CD14-positive monocyte (primary cell): Measurements from ENCODE around the gene NHLH2. TPM values are rescaled to one million over a fixed set of nuclear protein-coding genes. Genes with fewer than 3 reads are reported as not detected.
A peak's percentile ranks its signal among the peaks of the same experiment; 100 is the strongest.

Source experiments
- DNase-seq, 3 donors: peaks; one replicate each; pipeline ENCODE4 v3.0.0-alpha.2; 2011 to 2022
- H2AFZ ChIP-seq: 2 replicates; pipeline ENCODE4 v1.6.0; 2012; ENCODE audit warnings: mild to moderate bottlenecking, low read depth, low read length, inconsistent platforms; ENCODE audit not compliant: insufficient read depth, poor library complexity, severe bottlenecking
- H3K27ac ChIP-seq, 2 donors: 1 replicate in 1 of 2; 2 replicates in 1 of 2; pipeline ENCODE4 v1.5.1; 2012 to 2013; ENCODE audit warnings: low read length in 2 of 2, control low read depth in 1 of 2, inconsistent platforms in 1 of 2, low read depth in 1 of 2, mild to moderate bottlenecking in 1 of 2
- H3K27me3 ChIP-seq, 2 donors: one replicate each; pipeline versions ENCODE4 v1.6.0 to v1.6.1; 2011 to 2013; ENCODE audit warnings: low read length in 2 of 2; ENCODE audit not compliant: control insufficient read depth in 2 of 2, insufficient read depth in 2 of 2
- H3K36me3 ChIP-seq, 2 donors: replicated peaks in 1 of 2; 1 replicate in 1 of 2; 2 replicates in 1 of 2; pipeline versions ENCODE4 v1.5.1 to v1.6.1; 2012 to 2013; ENCODE audit warnings: low read length in 2 of 2, control low read depth in 1 of 2, inconsistent platforms in 1 of 2, mild to moderate bottlenecking in 1 of 2; ENCODE audit not compliant: insufficient read depth in 2 of 2, control insufficient read depth in 1 of 2
- H3K4me1 ChIP-seq, 2 donors: 1 replicate in 1 of 2; 2 replicates in 1 of 2; pipeline versions ENCODE4 v1.5.1 to v1.6.1; 2012 to 2013; ENCODE audit warnings: low read length in 2 of 2, control low read depth in 1 of 2, inconsistent platforms in 1 of 2, mild to moderate bottlenecking in 1 of 2, moderate library complexity in 1 of 2; ENCODE audit not compliant: insufficient read depth in 2 of 2, control insufficient read depth in 1 of 2
- H3K4me2 ChIP-seq: replicated peaks from 2 replicates; pipeline ENCODE3; 2012; ENCODE audit warnings: low read length, moderate library complexity, mild to moderate bottlenecking; ENCODE audit not compliant: poor library complexity, severe bottlenecking; ENCODE audit errors: extremely low read depth
- H3K4me3 ChIP-seq, 3 experiments: fragments of 200-600 bp in 1 of 3; sonication (generic) in 1 of 3; replicated peaks in 1 of 3; 1 replicate in 2 of 3; 2 replicates in 1 of 3; pipeline ENCODE4 v1.5.1; 2011 to 2013; ENCODE audit warnings: low read length in 3 of 3, mild to moderate bottlenecking in 3 of 3, control low read depth in 2 of 3, low read depth in 2 of 3, inconsistent platforms in 1 of 3, moderate library complexity in 1 of 3
- H3K79me2 ChIP-seq: 2 replicates; pipeline ENCODE4 v1.6.0; 2012; ENCODE audit warnings: mild to moderate bottlenecking, control low read depth, inconsistent platforms, low read length, moderate library complexity; ENCODE audit not compliant: insufficient read depth
- H3K9ac ChIP-seq: 2 replicates; pipeline ENCODE4 v1.6.0; 2017; ENCODE audit warnings: low read length, mild to moderate bottlenecking; ENCODE audit not compliant: insufficient read depth, poor library complexity, severe bottlenecking
- H3K9me3 ChIP-seq, 2 donors: replicated peaks in 1 of 2; 1 replicate in 1 of 2; 2 replicates in 1 of 2; pipeline versions ENCODE4 v1.5.1 to v1.6.1; 2012 to 2013; ENCODE audit warnings: low read length in 2 of 2, control low read depth in 1 of 2; ENCODE audit not compliant: control insufficient read depth in 1 of 2, insufficient read depth in 1 of 2
- H4K20me1 ChIP-seq: 2 replicates; pipeline ENCODE4 v1.6.0; 2012; ENCODE audit warnings: mild to moderate bottlenecking, low read length, control low read depth, moderate library complexity; ENCODE audit not compliant: insufficient read depth
- H3K27ac Mint-ChIP-seq, 7 donors: one replicate each; pipeline ENCODE4 v1.8.0; 2020; ENCODE audit warnings: mild to moderate bottlenecking in 7 of 7, mixed read lengths in 7 of 7, moderate library complexity in 6 of 7, inconsistent platforms in 2 of 7
- H3K27me3 Mint-ChIP-seq, 3 donors: one replicate each; pipeline ENCODE4 v1.8.0; 2021 to 2022; ENCODE audit warnings: low read depth in 3 of 3, mild to moderate bottlenecking in 3 of 3, mixed read lengths in 3 of 3, moderate library complexity in 3 of 3, inconsistent platforms in 1 of 3
- H3K36me3 Mint-ChIP-seq, 2 donors: one replicate each; pipeline ENCODE4 v1.8.0; 2020; ENCODE audit warnings: mixed read lengths in 2 of 2, inconsistent platforms in 1 of 2, mild to moderate bottlenecking in 1 of 2
- H3K4me1 Mint-ChIP-seq: one replicate; pipeline ENCODE4 v1.8.0; 2020; ENCODE audit warnings: mild to moderate bottlenecking, mixed read lengths
- H3K4me3 Mint-ChIP-seq, 2 donors: one replicate each; pipeline ENCODE4 v1.8.0; 2020; ENCODE audit warnings: mild to moderate bottlenecking in 2 of 2, mixed read lengths in 2 of 2, moderate library complexity in 1 of 2
- H3K9me3 Mint-ChIP-seq, 7 donors: one replicate each; pipeline ENCODE4 v1.8.0; 2020 to 2022; ENCODE audit warnings: mixed read lengths in 7 of 7, mild to moderate bottlenecking in 6 of 7, moderate library complexity in 6 of 7, inconsistent platforms in 2 of 7
- WGBS: methylation state at CpG from one replicate; pipeline ENCODE4 v1.1.5; 2013; ENCODE audit warnings: missing lambda C conversion rate; ENCODE audit not compliant: insufficient coverage; 5-methylcytosine and 5-hydroxymethylcytosine counted together
- intact Hi-C, 2 donors: fragments of 100-400 bp; cut with micrococcal nuclease; formaldehyde crosslinking; loops; one replicate each; pipeline versions ENCODE4 v1.15.0 to v1.15.1; 2023
- polyA plus RNA-seq, 3 donors: library from polyadenylated mRNA; depleted of rRNA in 1 of 3; unstranded in 2 of 3; stranded (reverse) in 1 of 3; fragments of 300-500 nt in 2 of 3; fragments of >200 nt in 1 of 3; fragmentation: Illumina TruSeq in 2 of 3; gene quantifications; 1 replicate in 2 of 3; 2 replicates in 1 of 3; pipeline ENCODE4 v1.2.3, GENCODE V29; 2012 to 2021
- TF ChIP-seq, protein P1 (sequence below): fragments of 200-600 bp; IDR thresholded peaks from one replicate; pipeline ENCODE4 v1.8.0; 2022; ENCODE audit warnings: antibody characterized with exemption, mild to moderate bottlenecking

NHLH2 gene
- polyA plus RNA-seq, 3 donors, result 0.03 TPM; not detected in 2

DNA sequence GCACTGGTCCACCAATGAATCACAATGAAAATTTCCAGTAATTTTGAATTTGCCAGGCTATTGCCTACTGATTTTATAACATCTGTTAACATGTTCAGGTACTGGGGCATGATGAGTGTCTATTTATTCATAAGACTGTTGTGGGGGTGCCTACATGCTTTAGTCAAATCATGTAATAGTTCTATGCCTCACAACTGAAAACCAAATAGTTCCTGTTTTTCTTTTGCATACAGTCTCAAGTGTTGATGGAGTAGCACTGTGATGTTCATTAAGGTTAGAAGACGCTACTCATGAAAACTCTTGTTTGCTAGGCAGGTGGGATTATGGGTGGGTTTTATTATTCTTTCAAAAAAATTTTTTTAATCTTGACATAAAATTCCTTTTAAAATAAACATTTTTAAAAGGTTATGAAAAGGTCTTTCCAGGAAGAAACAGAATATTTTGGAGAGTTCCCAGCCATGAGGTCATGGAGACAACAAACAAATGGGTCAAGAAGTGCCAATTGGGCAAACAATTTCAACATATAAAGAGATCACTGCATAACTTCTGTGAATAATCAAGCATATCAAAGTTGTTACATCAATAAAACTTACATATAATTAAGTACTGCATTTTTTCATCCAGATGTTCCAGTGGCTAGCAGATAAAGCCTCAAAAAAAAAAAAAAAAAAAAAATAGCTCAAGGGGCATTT is 40.2 kb upstream of the NHLH2 start:
- H3K36me3 Mint-ChIP-seq, result no peaks in the 10 kb centered on the region
- Histone ChIP-seq H3K4me2 (no peak overlapping the region), H3K36me3 (no peaks in the 10 kb centered on the region), H4K20me1 (no peaks in the 10 kb centered on the region), H2AFZ (no peak overlapping the region), H3K27me3 (no peaks in the 10 kb centered on the region), H3K4me1 (no peaks in the 10 kb centered on the region), H3K79me2 (no peaks in the 10 kb centered on the region), H3K9ac (no peak overlapping the region), H3K27ac (no peak overlapping the region), H3K4me3 (no peak overlapping the region), H3K9me3 (no peaks in the 10 kb centered on the region)
- no CpG with 5 or more reads among the region's 1 CpG for WGBS
- intact Hi-C loops, result no loop called here
- no peak overlapping the region for H3K4me3 Mint-ChIP-seq
- DNase-seq, result no peak
- H3K27ac Mint-ChIP-seq, result no peak overlapping the region
- H3K9me3 Mint-ChIP-seq, result no peaks in the 10 kb centered on the region
- peaks cover 0 to 5% (median 5%) of the 10 kb centered on the region in 3 donors for H3K27me3 Mint-ChIP-seq
- TF ChIP-seq, protein P1, sequence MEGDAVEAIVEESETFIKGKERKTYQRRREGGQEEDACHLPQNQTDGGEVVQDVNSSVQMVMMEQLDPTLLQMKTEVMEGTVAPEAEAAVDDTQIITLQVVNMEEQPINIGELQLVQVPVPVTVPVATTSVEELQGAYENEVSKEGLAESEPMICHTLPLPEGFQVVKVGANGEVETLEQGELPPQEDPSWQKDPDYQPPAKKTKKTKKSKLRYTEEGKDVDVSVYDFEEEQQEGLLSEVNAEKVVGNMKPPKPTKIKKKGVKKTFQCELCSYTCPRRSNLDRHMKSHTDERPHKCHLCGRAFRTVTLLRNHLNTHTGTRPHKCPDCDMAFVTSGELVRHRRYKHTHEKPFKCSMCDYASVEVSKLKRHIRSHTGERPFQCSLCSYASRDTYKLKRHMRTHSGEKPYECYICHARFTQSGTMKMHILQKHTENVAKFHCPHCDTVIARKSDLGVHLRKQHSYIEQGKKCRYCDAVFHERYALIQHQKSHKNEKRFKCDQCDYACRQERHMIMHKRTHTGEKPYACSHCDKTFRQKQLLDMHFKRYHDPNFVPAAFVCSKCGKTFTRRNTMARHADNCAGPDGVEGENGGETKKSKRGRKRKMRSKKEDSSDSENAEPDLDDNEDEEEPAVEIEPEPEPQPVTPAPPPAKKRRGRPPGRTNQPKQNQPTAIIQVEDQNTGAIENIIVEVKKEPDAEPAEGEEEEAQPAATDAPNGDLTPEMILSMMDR, result no peak
- peaks cover 2% of the 10 kb centered on the region for H3K4me1 Mint-ChIP-seq

DNA sequence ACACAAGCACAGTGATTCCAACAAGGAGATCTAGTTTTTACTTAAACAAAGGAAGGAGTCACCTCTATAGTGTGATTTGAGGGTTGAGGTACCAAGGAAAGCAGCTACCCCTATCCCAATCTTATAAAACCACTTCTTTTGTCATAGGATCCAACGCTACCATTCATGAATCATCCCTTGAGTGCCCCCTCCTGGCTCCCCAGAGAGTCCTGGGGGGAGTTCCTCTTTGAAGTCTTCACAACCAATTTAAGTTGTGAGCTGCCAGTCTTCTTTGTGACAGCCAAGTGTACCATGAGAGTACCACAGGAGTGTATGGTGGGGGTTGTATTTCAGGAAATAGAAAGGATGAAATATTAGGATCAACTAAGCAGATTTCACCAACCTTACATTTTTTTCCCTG is 39.1 kb upstream of the NHLH2 start:
- intact Hi-C loops, result loop anchor here (5.0 kb wide), 2 partner anchors 68 to 73 kb away; no protein-coding TSS in a partner anchor
- Mint-ChIP-seq H3K4me3 (no peak overlapping the region), H3K4me1 (peaks cover 2% of the 10 kb centered on the region), H3K27me3 (peaks cover 0 to 7% (median 5%) of the 10 kb centered on the region in 3 donors), H3K27ac (peak overlapping the region in 1 of 7 donors; percentile 51), H3K9me3 (no peaks in the 10 kb centered on the region), H3K36me3 (no peaks in the 10 kb centered on the region)
- Histone ChIP-seq H3K27me3 (no peaks in the 10 kb centered on the region), H3K4me2 (no peak overlapping the region), H3K36me3 (no peaks in the 10 kb centered on the region), H4K20me1 (no peaks in the 10 kb centered on the region), H3K9me3 (no peaks in the 10 kb centered on the region), H3K4me1 (no peaks in the 10 kb centered on the region), H2AFZ (no peak overlapping the region), H3K9ac (no peak overlapping the region), H3K27ac (no peak overlapping the region), H3K79me2 (no peaks in the 10 kb centered on the region), H3K4me3 (no peak overlapping the region)
- TF ChIP-seq, protein P1, result peak; percentile 24
- no CpG with 5 or more reads among the region's 1 CpG for WGBS
- DNase-seq, result peak in 2 of 3 donors; percentile 21 to 24
